Measurements from ENCODE around the gene CCDC157. TPM values are rescaled to one million over a fixed set of nuclear protein-coding genes. Genes with fewer than 3 reads are reported as not detected.

Gene CCDC157
- total RNA-seq, 1 donor from 2014 or later = 2.9 TPM

GRCh38 chr22:30332551-30332950 lies 24.3 kb upstream of the CCDC157 start:
- H3K36me3 Mint-ChIP-seq (ENCODE audit: unreplicated experiment) = peaks cover 33% of the 10 kb centered on the region
- DNase-seq (ENCODE audit: extremely low spot score, unreplicated experiment) = no peak
- peaks cover under 1% of the 10 kb centered on the region for H3K4me1 Mint-ChIP-seq (ENCODE audit: unreplicated experiment)
- no peak overlapping the region for H3K27ac Mint-ChIP-seq (ENCODE audit: unreplicated experiment)
- no peak for TF ChIP-seq CTCF (IDR thresholded peaks at IDR 0.05)
- H3K4me3 Mint-ChIP-seq (ENCODE audit: unreplicated experiment) = no peak overlapping the region
- no peaks in the 10 kb centered on the region for H3K27me3 Mint-ChIP-seq (ENCODE audit: unreplicated experiment)
- H3K9me3 Mint-ChIP-seq (ENCODE audit: unreplicated experiment) = no peaks in the 10 kb centered on the region

- Mint-ChIP-seq H3K4me1 (ENCODE audit: unreplicated experiment) (no peaks in the 10 kb centered on the region), H3K27me3 (ENCODE audit: unreplicated experiment) (no peaks in the 10 kb centered on the region), H3K9me3 (ENCODE audit: unreplicated experiment) (no peaks in the 10 kb centered on the region), H3K4me3 (ENCODE audit: unreplicated experiment) (no peak overlapping the region), H3K36me3 (ENCODE audit: unreplicated experiment) (peaks cover 38% of the 10 kb centered on the region), H3K27ac (ENCODE audit: unreplicated experiment) (no peak overlapping the region)
- no peak for DNase-seq (ENCODE audit: extremely low spot score, unreplicated experiment)
- no peak for TF ChIP-seq CTCF (IDR thresholded peaks at IDR 0.05)
These were observed 23.7 kb upstream of the CCDC157 start for GRCh38 chr22:30332994-30333706.

- no peak overlapping the region for H3K27ac Mint-ChIP-seq (ENCODE audit: unreplicated experiment)
- no peaks in the 10 kb centered on the region for H3K27me3 Mint-ChIP-seq (ENCODE audit: unreplicated experiment)
- peaks cover 42% of the 10 kb centered on the region for H3K36me3 Mint-ChIP-seq (ENCODE audit: unreplicated experiment)
These were observed 23.1 kb upstream of the CCDC157 start for GRCh38 chr22:30333707-30334087.

GRCh38 chr22:30334646-30335045 lies 22.2 kb upstream of the CCDC157 start:
- Mint-ChIP-seq H3K4me1 (ENCODE audit: unreplicated experiment) (no peaks in the 10 kb centered on the region), H3K27me3 (ENCODE audit: unreplicated experiment) (no peaks in the 10 kb centered on the region), H3K27ac (ENCODE audit: unreplicated experiment) (no peak overlapping the region), H3K4me3 (ENCODE audit: unreplicated experiment) (no peak overlapping the region), H3K36me3 (ENCODE audit: unreplicated experiment) (peaks cover 50% of the 10 kb centered on the region), H3K9me3 (ENCODE audit: unreplicated experiment) (no peaks in the 10 kb centered on the region)
- no peak for TF ChIP-seq CTCF (IDR thresholded peaks at IDR 0.05)
- no peak for DNase-seq (ENCODE audit: extremely low spot score, unreplicated experiment)

More at GRCh38 chr22:30333707-30334087, 23.1 kb upstream of the CCDC157 start:
- no peaks in the 10 kb centered on the region for H3K9me3 Mint-ChIP-seq (ENCODE audit: unreplicated experiment)
- TF ChIP-seq CTCF (IDR thresholded peaks at IDR 0.05) = no peak
- H3K4me3 Mint-ChIP-seq (ENCODE audit: unreplicated experiment) = no peak overlapping the region
- no peaks in the 10 kb centered on the region for H3K4me1 Mint-ChIP-seq (ENCODE audit: unreplicated experiment)
- no peak for DNase-seq (ENCODE audit: extremely low spot score, unreplicated experiment)

GRCh38 chr22:30335236-30335635 lies 21.6 kb upstream of the CCDC157 start:
- H3K4me3 Mint-ChIP-seq (ENCODE audit: unreplicated experiment) = no peak overlapping the region
- no peak overlapping the region for H3K27ac Mint-ChIP-seq (ENCODE audit: unreplicated experiment)
- H3K36me3 Mint-ChIP-seq (ENCODE audit: unreplicated experiment) = peaks cover 55% of the 10 kb centered on the region
- DNase-seq (ENCODE audit: extremely low spot score, unreplicated experiment) = no peak
- H3K27me3 Mint-ChIP-seq (ENCODE audit: unreplicated experiment) = no peaks in the 10 kb centered on the region
- no peak for TF ChIP-seq CTCF (IDR thresholded peaks at IDR 0.05)
- H3K9me3 Mint-ChIP-seq (ENCODE audit: unreplicated experiment) = no peaks in the 10 kb centered on the region
- no peaks in the 10 kb centered on the region for H3K4me1 Mint-ChIP-seq (ENCODE audit: unreplicated experiment)
